ENCODE data around the gene KIRREL2. TPM values are rescaled to one million over a fixed set of nuclear protein-coding genes. Genes with fewer than 3 reads are reported as not detected.

The KIRREL2 gene
- total RNA-seq, 3 donors from 2014 or later (not counting 1 experiment from before 2014, with no cell fraction given), result 0.27 TPM; not detected in 2

DNA sequence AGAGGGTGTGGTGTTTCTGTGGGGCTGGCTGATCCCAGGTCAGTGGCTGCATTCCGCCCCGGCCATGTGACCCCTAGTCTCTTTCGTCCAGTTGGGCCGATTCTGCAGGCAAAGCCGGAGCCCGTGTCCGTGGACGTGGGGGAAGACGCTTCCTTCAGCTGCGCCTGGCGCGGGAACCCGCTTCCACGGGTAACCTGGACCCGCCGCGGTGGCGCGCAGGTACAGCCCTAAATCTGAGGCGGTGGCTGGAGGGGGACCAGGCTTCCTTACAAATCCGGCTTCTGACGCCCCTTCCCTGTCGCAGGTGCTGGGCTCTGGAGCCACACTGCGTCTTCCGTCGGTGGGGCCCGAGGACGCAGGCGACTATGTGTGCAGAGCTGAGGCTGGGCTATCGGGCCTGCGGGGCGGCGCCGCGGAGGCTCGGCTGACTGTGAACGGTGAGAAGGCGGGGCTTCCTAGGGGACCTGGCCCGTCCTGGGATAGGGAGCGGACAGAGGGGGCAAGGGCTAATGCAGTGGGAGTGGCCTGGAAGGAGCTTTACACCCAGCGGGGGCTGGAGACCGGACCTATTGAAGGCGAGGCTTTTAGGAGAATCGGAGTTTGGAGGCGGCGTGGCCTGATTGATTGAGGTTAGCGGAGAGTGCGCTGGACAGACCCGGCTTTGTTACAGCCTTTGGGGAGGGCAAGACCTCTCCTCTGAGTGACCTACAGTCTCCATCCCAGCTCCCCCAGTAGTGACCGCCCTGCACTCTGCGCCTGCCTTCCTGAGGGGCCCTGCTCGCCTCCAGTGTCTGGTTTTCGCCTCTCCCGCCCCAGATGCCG, 4.3 kb downstream of the KIRREL2 start:
- H3K9me3 Mint-ChIP-seq, result no peaks in the 10 kb centered on the region
- ATAC-seq, result no peak

DNA sequence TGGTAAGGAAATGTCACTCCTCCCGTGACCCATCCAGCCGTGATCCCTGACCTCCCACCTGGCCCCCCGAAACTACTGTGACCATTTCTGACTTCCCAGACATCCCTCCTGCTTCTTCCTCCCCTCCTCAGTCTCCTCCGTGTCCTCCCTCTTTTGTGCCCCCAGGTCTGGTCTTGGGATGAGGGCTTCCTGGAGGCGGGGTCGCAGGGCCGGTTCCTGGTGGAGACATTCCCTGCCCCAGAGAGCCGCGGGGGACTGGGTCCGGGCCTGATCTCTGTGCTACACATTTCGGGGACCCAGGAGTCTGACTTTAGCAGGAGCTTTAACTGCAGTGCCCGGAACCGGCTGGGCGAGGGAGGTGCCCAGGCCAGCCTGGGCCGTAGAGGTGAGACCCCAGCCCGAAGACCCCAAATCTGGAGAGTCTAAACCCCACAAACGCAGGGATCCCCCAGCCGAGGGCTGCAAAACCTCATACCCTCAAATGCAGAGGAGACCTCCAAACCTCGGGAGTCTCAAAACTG, 5.0 kb downstream of the KIRREL2 start:
- Histone ChIP-seq H3K27me3 (ENCODE audit: control insufficient read depth, insufficient read depth, low read length) (peaks cover 24% of the 10 kb centered on the region), H3K9me3 (ENCODE audit: control insufficient read depth, insufficient read depth, low read length) (no peaks in the 10 kb centered on the region), H3K36me3 (ENCODE audit: control insufficient read depth, insufficient read depth, low read length) (no peaks in the 10 kb centered on the region), H3K4me3 (ENCODE audit: low read length) (no peak overlapping the region), H3K27ac (ENCODE audit: low read length) (no peak overlapping the region), H3K4me1 (ENCODE audit: control insufficient read depth, insufficient read depth, low read length) (peaks cover 13% of the 10 kb centered on the region)
- Mint-ChIP-seq H3K27ac (no peak overlapping the region), H3K4me3 (no peak overlapping the region), H3K27me3 (ENCODE audit: low read depth in 2 of 2) (peaks cover 57 to 58% of the 10 kb centered on the region in 2 donors), H3K36me3 (no peaks in the 10 kb centered on the region), H3K9me3 (no peaks in the 10 kb centered on the region), H3K4me1 (peaks cover 0 to 11% of the 10 kb centered on the region in 2 donors)
- TF ChIP-seq, protein P1, sequence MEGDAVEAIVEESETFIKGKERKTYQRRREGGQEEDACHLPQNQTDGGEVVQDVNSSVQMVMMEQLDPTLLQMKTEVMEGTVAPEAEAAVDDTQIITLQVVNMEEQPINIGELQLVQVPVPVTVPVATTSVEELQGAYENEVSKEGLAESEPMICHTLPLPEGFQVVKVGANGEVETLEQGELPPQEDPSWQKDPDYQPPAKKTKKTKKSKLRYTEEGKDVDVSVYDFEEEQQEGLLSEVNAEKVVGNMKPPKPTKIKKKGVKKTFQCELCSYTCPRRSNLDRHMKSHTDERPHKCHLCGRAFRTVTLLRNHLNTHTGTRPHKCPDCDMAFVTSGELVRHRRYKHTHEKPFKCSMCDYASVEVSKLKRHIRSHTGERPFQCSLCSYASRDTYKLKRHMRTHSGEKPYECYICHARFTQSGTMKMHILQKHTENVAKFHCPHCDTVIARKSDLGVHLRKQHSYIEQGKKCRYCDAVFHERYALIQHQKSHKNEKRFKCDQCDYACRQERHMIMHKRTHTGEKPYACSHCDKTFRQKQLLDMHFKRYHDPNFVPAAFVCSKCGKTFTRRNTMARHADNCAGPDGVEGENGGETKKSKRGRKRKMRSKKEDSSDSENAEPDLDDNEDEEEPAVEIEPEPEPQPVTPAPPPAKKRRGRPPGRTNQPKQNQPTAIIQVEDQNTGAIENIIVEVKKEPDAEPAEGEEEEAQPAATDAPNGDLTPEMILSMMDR (IDR thresholded peaks at IDR 0.05), result no peak
- DNase-seq (no peak), ATAC-seq (no peak)
- WGBS (ENCODE audit: insufficient coverage), result 52% methylated on average over 19 of the region's 19 CpGs
- intact Hi-C loops (cut with micrococcal nuclease), result no loop called here

More for the DNA sequence above, 4.3 kb downstream of the KIRREL2 start:
- Histone ChIP-seq H3K27ac (ENCODE audit: low read length) (no peak overlapping the region), H3K4me3 (ENCODE audit: low read length) (no peak overlapping the region), H3K36me3 (ENCODE audit: control insufficient read depth, insufficient read depth, low read length) (no peaks in the 10 kb centered on the region), H3K9me3 (ENCODE audit: control insufficient read depth, insufficient read depth, low read length) (no peaks in the 10 kb centered on the region), H3K4me1 (ENCODE audit: control insufficient read depth, insufficient read depth, low read length) (peaks cover 20% of the 10 kb centered on the region), H3K27me3 (ENCODE audit: control insufficient read depth, insufficient read depth, low read length) (peaks cover 29% of the 10 kb centered on the region)
- Mint-ChIP-seq H3K27me3 (ENCODE audit: low read depth in 2 of 2) (peaks cover 50 to 53% of the 10 kb centered on the region in 2 donors), H3K27ac (no peak overlapping the region), H3K4me1 (peaks cover 0 to 15% of the 10 kb centered on the region in 2 donors), H3K36me3 (no peaks in the 10 kb centered on the region), H3K4me3 (no peak overlapping the region)
- 16% methylated on average over 55 of the region's 55 CpGs for WGBS (ENCODE audit: insufficient coverage)
- no peak for DNase-seq
- TF ChIP-seq, protein P1 (IDR thresholded peaks at IDR 0.05), result no peak
- intact Hi-C loops (cut with micrococcal nuclease), result no loop called here

DNA sequence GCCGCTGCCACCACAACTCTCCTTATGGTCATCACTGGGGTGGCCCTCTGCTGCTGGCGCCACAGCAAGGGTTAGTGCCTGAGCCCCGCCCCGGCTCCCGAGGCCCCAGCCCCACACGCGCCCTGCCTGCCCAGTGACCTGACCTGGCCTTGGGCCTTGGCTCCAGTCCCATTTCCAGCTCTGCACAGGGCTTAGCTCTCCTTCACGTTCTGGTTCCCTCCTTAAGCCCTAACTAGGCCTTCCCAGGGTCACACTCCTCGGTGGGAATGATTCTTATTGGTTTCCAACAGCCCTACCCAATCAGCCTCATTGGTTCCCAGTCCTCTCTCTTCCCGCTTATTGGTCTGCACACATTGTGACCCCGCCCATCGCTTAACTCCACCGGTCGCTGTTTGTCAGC, 5.8 kb downstream of the KIRREL2 start:
- no peaks in the 10 kb centered on the region for H3K36me3 Mint-ChIP-seq
- ATAC-seq, result no peak
- no peak overlapping the region for H3K27ac Mint-ChIP-seq
- no peak overlapping the region for H3K4me3 ChIP-seq (ENCODE audit: low read length)
- H3K27me3 Mint-ChIP-seq (ENCODE audit: low read depth in 2 of 2), result peaks cover 58% of the 10 kb centered on the region in 2 donors
- H3K9me3 ChIP-seq (ENCODE audit: control insufficient read depth, insufficient read depth, low read length), result no peaks in the 10 kb centered on the region
- no peak overlapping the region for H3K4me3 Mint-ChIP-seq
- no peak overlapping the region for H3K27ac ChIP-seq (ENCODE audit: low read length)
- DNase-seq, result no peak
- TF ChIP-seq, protein P1 (IDR thresholded peaks at IDR 0.05), result no peak
- H3K36me3 ChIP-seq (ENCODE audit: control insufficient read depth, insufficient read depth, low read length), result no peaks in the 10 kb centered on the region
- intact Hi-C loops (cut with micrococcal nuclease), result no loop called here
- H3K27me3 ChIP-seq (ENCODE audit: control insufficient read depth, insufficient read depth, low read length), result peaks cover 19% of the 10 kb centered on the region
- WGBS (ENCODE audit: insufficient coverage), result 90% methylated on average over 14 of the region's 14 CpGs
- H3K4me1 ChIP-seq (ENCODE audit: control insufficient read depth, insufficient read depth, low read length), result peaks cover 5% of the 10 kb centered on the region
- H3K4me1 Mint-ChIP-seq, result peaks cover 0 to 6% of the 10 kb centered on the region in 2 donors
- H3K9me3 Mint-ChIP-seq, result no peaks in the 10 kb centered on the region

All from natural killer cell (primary cell).